ENCODE measurements around the gene NPHP4.

- TF ChIP-seq CTCF (IDR thresholded peaks at IDR 0.05; ENCODE audit: low read depth, low read length, missing input control) (no peak), MAX (IDR thresholded peaks at IDR 0.05) (no peak), JUND (IDR thresholded peaks at IDR 0.05) (no peak), SP1 (IDR thresholded peaks at IDR 0.05) (no peak)
Observed at GRCh38 chr1:6011946-6012258, 19.7 kb upstream of the NPHP4 start.

All from liver (tissue), 3 donors.